Hindlimb muscle (tissue), 1 donor: ENCODE data around the gene MLH1. TPM values are rescaled to one million over a fixed set of nuclear protein-coding genes. Genes with fewer than 3 reads are reported as not detected.

Source experiments
- DNase-seq: peaks from one replicate; pipeline ENCODE4 v3.0.0-alpha.2; 2013
- polyA plus RNA-seq: library from polyadenylated mRNA; unstranded; fragments of 120-200 nt; gene quantifications from one replicate; pipeline ENCODE4 v1.2.1, GENCODE V29; 2013; ENCODE audit not compliant: insufficient read length

Gene MLH1
- polyA plus RNA-seq, 1 donor: 43.0 TPM

GRCh38 chr3:37096288-37096687 is 103.0 kb downstream of the MLH1 start:
- DNase-seq: peak; percentile 42

GRCh38 chr3:37096975-37097374 is 103.7 kb downstream of the MLH1 start:
- no peak for DNase-seq

DNA sequence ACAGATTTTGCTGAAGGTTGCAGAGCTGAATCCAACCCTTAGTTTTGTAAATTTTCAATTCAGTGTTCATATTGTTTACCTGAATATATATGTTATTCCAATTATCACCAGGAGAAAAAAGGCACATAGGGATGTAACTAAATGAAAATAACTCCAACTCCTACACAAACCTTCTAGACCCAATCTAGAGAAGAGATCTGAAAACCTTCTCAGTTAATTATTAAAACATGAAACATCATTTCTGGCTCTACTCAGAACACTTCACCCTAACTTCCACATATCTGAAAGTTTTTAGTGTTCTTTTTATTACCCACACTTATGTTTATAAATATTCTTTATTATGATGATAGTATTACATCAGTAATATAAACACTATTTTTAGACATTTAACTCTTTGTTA is 104.5 kb downstream of the MLH1 start:
- no peak for DNase-seq

DNA sequence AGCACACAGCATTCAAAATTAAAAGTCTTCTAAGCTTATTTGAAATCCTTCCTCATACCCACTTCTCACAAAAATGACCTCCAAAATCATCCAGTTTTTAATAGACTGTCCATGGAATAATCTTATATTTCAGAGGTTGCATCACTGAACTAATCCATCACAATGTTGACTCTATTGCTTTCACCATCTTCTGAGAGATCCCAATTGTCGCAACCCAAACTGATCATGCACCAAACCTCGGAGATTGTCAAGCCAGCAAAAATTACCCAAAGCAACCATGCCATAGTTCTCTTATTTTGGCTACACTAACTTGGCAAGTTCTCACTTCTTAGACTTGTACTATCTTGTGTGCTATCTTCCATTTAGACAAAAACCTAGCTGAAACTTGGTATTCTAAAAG is 105.6 kb downstream of the MLH1 start:
- no peak for DNase-seq

DNA sequence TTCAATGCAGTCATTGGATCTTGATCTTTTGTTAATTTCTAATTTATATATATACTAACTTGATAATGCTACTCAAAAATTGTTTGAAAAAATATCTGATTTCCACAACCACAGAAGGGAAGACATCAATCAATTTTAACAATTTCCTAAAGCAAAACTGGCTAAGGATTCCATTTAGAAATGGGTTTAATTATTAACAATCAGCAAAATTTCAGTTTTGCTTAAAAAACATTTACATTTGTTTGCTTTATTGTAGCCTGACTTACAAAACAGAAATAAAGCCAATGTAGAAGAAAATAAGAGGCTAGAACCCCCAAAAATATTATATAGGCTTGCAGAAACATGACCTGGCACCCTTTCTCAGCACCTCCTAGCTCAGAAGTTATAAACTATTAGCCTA is 106.2 kb downstream of the MLH1 start:
- DNase-seq: no peak

DNA sequence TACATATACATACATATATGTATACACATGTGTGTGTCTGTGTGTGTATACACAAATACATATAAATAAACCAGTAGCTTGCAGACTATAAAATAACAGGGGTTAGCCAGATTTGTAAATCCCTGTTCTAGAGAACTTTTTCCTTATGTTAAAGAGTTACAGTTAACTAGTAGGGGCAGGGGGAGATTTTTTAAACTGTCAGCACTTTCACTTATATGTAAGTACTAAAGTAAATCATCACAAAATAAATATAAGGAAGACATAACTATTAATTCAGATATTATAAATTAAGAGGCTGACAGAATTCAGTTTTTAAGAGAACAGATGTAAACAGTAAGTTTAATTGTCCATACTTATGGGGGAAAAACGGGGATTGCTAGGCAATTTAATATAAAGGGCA is 107.1 kb downstream of the MLH1 start:
- no peak for DNase-seq

Other genes with a start within 250 kb of the MLH1 start
- 4.5 TPM for gene DCLK3, start 229.0 kb upstream of the MLH1 start, polyA plus RNA-seq
- 5.0 TPM for gene TRANK1, start 48.5 kb upstream of the MLH1 start, polyA plus RNA-seq
- 25.6 TPM for gene EPM2AIP1, start 387 bp upstream of the MLH1 start, polyA plus RNA-seq
- 40.3 TPM for gene LRRFIP2, start 181.1 kb downstream of the MLH1 start, polyA plus RNA-seq
- 55.6 TPM for gene GOLGA4, start 249.8 kb downstream of the MLH1 start, polyA plus RNA-seq